ENCODE results near the gene DSG4. TPM values are rescaled to one million over a fixed set of nuclear protein-coding genes. Genes with fewer than 3 reads are reported as not detected.

The DSG4 gene
- total and polyA plus RNA-seq, 5 donors from 2014 or later, result not detected

- ATAC-seq (ENCODE audit: low read depth in 2 of 2), result no peak
- H3K9me3 Mint-ChIP-seq, result peaks cover 0 to 9% (median 2%) of the 10 kb centered on the region in 7 donors
- H3K27ac ChIP-seq (ENCODE audit: insufficient read depth, low read length, poor library complexity, severe bottlenecking), result no peak overlapping the region
Observed at GRCh38 chr18:31426871-31427406, 50.4 kb downstream of the DSG4 start.

GRCh38 chr18:31428211-31428610 lies 51.6 kb downstream of the DSG4 start:
- Mint-ChIP-seq H3K9me3 (peaks cover 0 to 16% (median 2%) of the 10 kb centered on the region in 7 donors), H3K27me3 (no peaks in the 10 kb centered on the region), H3K36me3 (no peaks in the 10 kb centered on the region), H3K4me1 (no peaks in the 10 kb centered on the region), H3K27ac (no peak overlapping the region), H3K4me3 (no peak overlapping the region)
- Histone ChIP-seq H3K36me3 (ENCODE audit: control insufficient read depth, insufficient read depth, low read length) (no peaks in the 10 kb centered on the region), H3K4me1 (ENCODE audit: control insufficient read depth, insufficient read depth, low read length, poor library complexity, severe bottlenecking) (no peaks in the 10 kb centered on the region), H3K27me3 (ENCODE audit: control insufficient read depth, insufficient read depth, low read length) (no peaks in the 10 kb centered on the region), H3K27ac (ENCODE audit: insufficient read depth, low read length, poor library complexity, severe bottlenecking) (no peak overlapping the region), H3K9me3 (ENCODE audit: control insufficient read depth in 2 of 2, low read length in 2 of 2) (no peaks in the 10 kb centered on the region), H3K4me3 (ENCODE audit: low read depth, low read length) (no peak overlapping the region)
- no peak for DNase-seq
- no peak for ATAC-seq (ENCODE audit: low read depth in 2 of 2)

More at GRCh38 chr18:31426871-31427406, 50.4 kb downstream of the DSG4 start:
- Mint-ChIP-seq H3K27me3 (no peaks in the 10 kb centered on the region), H3K4me1 (no peaks in the 10 kb centered on the region), H3K36me3 (no peaks in the 10 kb centered on the region), H3K4me3 (no peak overlapping the region), H3K27ac (no peak overlapping the region)
- no peak for DNase-seq
- no peaks in the 10 kb centered on the region for H3K27me3 ChIP-seq (ENCODE audit: control insufficient read depth, insufficient read depth, low read length)
- no peaks in the 10 kb centered on the region for H3K4me1 ChIP-seq (ENCODE audit: control insufficient read depth, insufficient read depth, low read length, poor library complexity, severe bottlenecking)
- no peak overlapping the region for H3K4me3 ChIP-seq (ENCODE audit: low read depth, low read length)
- H3K36me3 ChIP-seq (ENCODE audit: control insufficient read depth, insufficient read depth, low read length), result no peaks in the 10 kb centered on the region
- H3K9me3 ChIP-seq (ENCODE audit: control insufficient read depth in 2 of 2, low read length in 2 of 2), result no peaks in the 10 kb centered on the region

DNA sequence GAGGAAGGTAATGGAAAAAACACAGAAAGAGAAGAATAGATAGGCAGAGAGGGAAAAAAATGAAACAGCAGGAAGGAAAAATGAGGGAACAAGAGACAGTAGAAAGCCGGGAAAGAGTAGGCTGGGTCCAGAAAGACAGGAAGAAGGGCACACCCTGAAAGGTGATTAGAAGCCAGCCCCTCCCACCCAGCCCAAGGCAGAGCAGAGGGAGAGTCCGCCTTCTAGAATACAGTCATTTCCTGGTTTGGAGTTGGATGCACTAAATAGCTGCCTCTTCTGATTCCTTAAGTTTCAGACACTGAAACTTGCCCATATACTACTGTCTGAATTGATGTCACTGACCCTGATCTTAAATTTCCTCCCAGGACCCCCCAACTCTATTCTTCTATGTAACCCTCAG lies 53.0 kb downstream of the DSG4 start:
- H3K4me3 ChIP-seq (ENCODE audit: low read depth, low read length), result no peak overlapping the region
- Mint-ChIP-seq H3K9me3 (peaks cover 0 to 19% (median 2%) of the 10 kb centered on the region in 7 donors), H3K27ac (no peak overlapping the region), H3K36me3 (no peaks in the 10 kb centered on the region), H3K27me3 (no peaks in the 10 kb centered on the region), H3K4me3 (no peak overlapping the region), H3K4me1 (no peaks in the 10 kb centered on the region)
- ATAC-seq (ENCODE audit: low read depth in 2 of 2) (no peak), DNase-seq (no peak)
- no peaks in the 10 kb centered on the region for H3K36me3 ChIP-seq (ENCODE audit: control insufficient read depth, insufficient read depth, low read length)
- H3K9me3 ChIP-seq (ENCODE audit: control insufficient read depth in 2 of 2, low read length in 2 of 2), result no peaks in the 10 kb centered on the region
- no peaks in the 10 kb centered on the region for H3K27me3 ChIP-seq (ENCODE audit: control insufficient read depth, insufficient read depth, low read length)
- no peak overlapping the region for H3K27ac ChIP-seq (ENCODE audit: insufficient read depth, low read length, poor library complexity, severe bottlenecking)
- no peaks in the 10 kb centered on the region for H3K4me1 ChIP-seq (ENCODE audit: control insufficient read depth, insufficient read depth, low read length, poor library complexity, severe bottlenecking)

GRCh38 chr18:31430072-31430471 lies 53.5 kb downstream of the DSG4 start:
- H3K9me3 ChIP-seq (ENCODE audit: control insufficient read depth in 2 of 2, low read length in 2 of 2), result no peaks in the 10 kb centered on the region
- H3K4me3 ChIP-seq (ENCODE audit: low read depth, low read length), result no peak overlapping the region
- H3K4me1 ChIP-seq (ENCODE audit: control insufficient read depth, insufficient read depth, low read length, poor library complexity, severe bottlenecking), result no peaks in the 10 kb centered on the region
- H3K27me3 ChIP-seq (ENCODE audit: control insufficient read depth, insufficient read depth, low read length), result no peaks in the 10 kb centered on the region
- Mint-ChIP-seq H3K36me3 (no peaks in the 10 kb centered on the region), H3K9me3 (peaks cover 0 to 19% (median 2%) of the 10 kb centered on the region in 7 donors), H3K27me3 (no peaks in the 10 kb centered on the region), H3K4me1 (no peaks in the 10 kb centered on the region), H3K4me3 (no peak overlapping the region), H3K27ac (no peak overlapping the region)
- DNase-seq, result no peak
- H3K36me3 ChIP-seq (ENCODE audit: control insufficient read depth, insufficient read depth, low read length), result no peaks in the 10 kb centered on the region
- H3K27ac ChIP-seq (ENCODE audit: insufficient read depth, low read length, poor library complexity, severe bottlenecking), result no peak overlapping the region
- ATAC-seq (ENCODE audit: low read depth in 2 of 2), result no peak

DNA sequence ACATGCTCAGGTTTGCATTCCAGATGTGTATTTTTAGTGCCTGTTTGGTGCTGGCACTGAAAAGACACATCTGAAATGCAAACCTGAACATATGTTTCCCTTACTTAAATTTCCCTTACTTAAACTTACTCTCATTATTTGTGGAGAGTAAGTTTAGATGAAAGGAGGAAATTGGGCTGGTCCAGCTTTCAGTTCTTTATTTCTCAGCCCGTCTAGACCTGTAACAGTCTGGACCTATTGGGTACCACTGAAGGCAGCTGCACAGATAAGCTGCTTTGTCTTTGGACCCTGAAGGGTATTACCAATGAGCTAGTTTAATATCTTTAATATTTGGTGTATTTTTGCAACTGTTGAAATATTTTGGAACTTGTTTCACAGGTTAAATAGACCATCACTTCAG lies 54.0 kb downstream of the DSG4 start:
- DNase-seq (no peak), ATAC-seq (ENCODE audit: low read depth in 2 of 2) (no peak)
- Histone ChIP-seq H3K27ac (ENCODE audit: insufficient read depth, low read length, poor library complexity, severe bottlenecking) (no peak overlapping the region), H3K4me3 (ENCODE audit: low read depth, low read length) (no peak overlapping the region), H3K9me3 (ENCODE audit: control insufficient read depth in 2 of 2, low read length in 2 of 2) (no peaks in the 10 kb centered on the region), H3K36me3 (ENCODE audit: control insufficient read depth, insufficient read depth, low read length) (no peaks in the 10 kb centered on the region), H3K4me1 (ENCODE audit: control insufficient read depth, insufficient read depth, low read length, poor library complexity, severe bottlenecking) (no peaks in the 10 kb centered on the region), H3K27me3 (ENCODE audit: control insufficient read depth, insufficient read depth, low read length) (no peaks in the 10 kb centered on the region)
- H3K27me3 Mint-ChIP-seq, result no peaks in the 10 kb centered on the region
- no peaks in the 10 kb centered on the region for H3K4me1 Mint-ChIP-seq
- no peaks in the 10 kb centered on the region for H3K36me3 Mint-ChIP-seq
- H3K4me3 Mint-ChIP-seq, result no peak overlapping the region
- H3K9me3 Mint-ChIP-seq, result peaks cover 0 to 19% (median 2%) of the 10 kb centered on the region in 7 donors
- H3K27ac Mint-ChIP-seq, result no peak overlapping the region

- Mint-ChIP-seq H3K9me3 (peaks cover 0 to 16% (median 5%) of the 10 kb centered on the region in 7 donors), H3K27me3 (no peaks in the 10 kb centered on the region), H3K27ac (peak overlapping the region in 1 of 3 donors; percentile 84), H3K4me1 (no peaks in the 10 kb centered on the region), H3K4me3 (no peak overlapping the region), H3K36me3 (no peaks in the 10 kb centered on the region)
- Histone ChIP-seq H3K27ac (ENCODE audit: insufficient read depth, low read length, poor library complexity, severe bottlenecking) (no peak overlapping the region), H3K27me3 (ENCODE audit: control insufficient read depth, insufficient read depth, low read length) (no peaks in the 10 kb centered on the region), H3K36me3 (ENCODE audit: control insufficient read depth, insufficient read depth, low read length) (no peaks in the 10 kb centered on the region), H3K4me3 (ENCODE audit: low read depth, low read length) (no peak overlapping the region), H3K9me3 (ENCODE audit: control insufficient read depth in 2 of 2, low read length in 2 of 2) (no peaks in the 10 kb centered on the region), H3K4me1 (ENCODE audit: control insufficient read depth, insufficient read depth, low read length, poor library complexity, severe bottlenecking) (no peaks in the 10 kb centered on the region)
- ATAC-seq (ENCODE audit: low read depth in 2 of 2) (no peak), DNase-seq (no peak)
Observed at GRCh38 chr18:31432316-31432715, 55.7 kb downstream of the DSG4 start.

DNA sequence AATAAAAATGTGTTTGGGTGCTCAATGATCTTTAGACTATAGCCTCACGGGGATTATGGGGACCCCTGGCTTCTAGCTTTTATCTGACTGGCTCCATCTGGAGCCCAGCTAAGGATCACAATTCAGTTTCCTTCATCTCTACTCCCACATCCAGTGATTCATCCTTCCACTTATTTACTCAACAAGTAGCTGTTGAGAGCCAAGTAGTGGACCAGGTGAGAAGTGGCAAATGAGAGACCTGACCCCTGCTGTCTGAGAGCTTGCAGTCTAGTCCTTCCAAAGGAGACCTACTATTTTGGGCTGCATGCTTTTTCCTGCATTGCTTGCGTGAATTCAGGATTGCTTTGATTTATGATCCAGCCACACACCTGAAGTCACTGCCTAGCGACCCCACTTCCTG lies 60.2 kb downstream of the DSG4 start:
- H3K27me3 Mint-ChIP-seq, result no peaks in the 10 kb centered on the region
- DNase-seq, result no peak
- H3K9me3 Mint-ChIP-seq, result peaks cover 0 to 15% (median 5%) of the 10 kb centered on the region in 7 donors

GRCh38 chr18:31438402-31438801 lies 61.8 kb downstream of the DSG4 start:
- Histone ChIP-seq H3K27ac (ENCODE audit: insufficient read depth, low read length, poor library complexity, severe bottlenecking) (no peak overlapping the region), H3K27me3 (ENCODE audit: control insufficient read depth, insufficient read depth, low read length) (no peaks in the 10 kb centered on the region), H3K4me3 (ENCODE audit: low read depth, low read length) (no peak overlapping the region), H3K9me3 (ENCODE audit: control insufficient read depth in 2 of 2, low read length in 2 of 2) (no peaks in the 10 kb centered on the region), H3K36me3 (ENCODE audit: control insufficient read depth, insufficient read depth, low read length) (no peaks in the 10 kb centered on the region), H3K4me1 (ENCODE audit: control insufficient read depth, insufficient read depth, low read length, poor library complexity, severe bottlenecking) (no peaks in the 10 kb centered on the region)
- Mint-ChIP-seq H3K27ac (no peak overlapping the region), H3K36me3 (no peaks in the 10 kb centered on the region), H3K4me1 (no peaks in the 10 kb centered on the region), H3K9me3 (peaks cover 0 to 11% (median 8%) of the 10 kb centered on the region in 7 donors), H3K27me3 (no peaks in the 10 kb centered on the region), H3K4me3 (no peak overlapping the region)
- no peak for DNase-seq
- no peak for ATAC-seq (ENCODE audit: low read depth in 2 of 2)

More for the DNA sequence above, 60.2 kb downstream of the DSG4 start:
- ATAC-seq (ENCODE audit: low read depth in 2 of 2), result no peak
- H3K36me3 Mint-ChIP-seq, result no peaks in the 10 kb centered on the region
- no peak overlapping the region for H3K4me3 ChIP-seq (ENCODE audit: low read depth, low read length)
- no peak overlapping the region for H3K27ac Mint-ChIP-seq
- H3K4me1 Mint-ChIP-seq, result no peaks in the 10 kb centered on the region
- H3K27ac ChIP-seq (ENCODE audit: insufficient read depth, low read length, poor library complexity, severe bottlenecking), result no peak overlapping the region
- H3K27me3 ChIP-seq (ENCODE audit: control insufficient read depth, insufficient read depth, low read length), result no peaks in the 10 kb centered on the region
- H3K9me3 ChIP-seq (ENCODE audit: control insufficient read depth in 2 of 2, low read length in 2 of 2), result no peaks in the 10 kb centered on the region
- H3K36me3 ChIP-seq (ENCODE audit: control insufficient read depth, insufficient read depth, low read length), result no peaks in the 10 kb centered on the region
- H3K4me1 ChIP-seq (ENCODE audit: control insufficient read depth, insufficient read depth, low read length, poor library complexity, severe bottlenecking), result no peaks in the 10 kb centered on the region
- no peak overlapping the region for H3K4me3 Mint-ChIP-seq
